ENCODE measurements around the gene AMBP. TPM values are rescaled to one million over a fixed set of nuclear protein-coding genes. Genes with fewer than 3 reads are reported as not detected.

Gene AMBP
- polyA plus RNA-seq, 6 donors from 2014 or later: not detected

- Mint-ChIP-seq H3K4me1 (no peaks in the 10 kb centered on the region), H3K36me3 (no peaks in the 10 kb centered on the region), H3K4me3 (no peak overlapping the region), H3K27me3 (peaks cover 23 to 39% (median 36%) of the 10 kb centered on the region in 3 donors), H3K9me3 (peaks cover 0 to 5% (median 0%) of the 10 kb centered on the region in 7 donors), H3K27ac (no peak overlapping the region)
- DNase-seq (no peak), ATAC-seq (ENCODE audit: low read depth in 2 of 2) (no peak)
These were observed 41.4 kb upstream of the AMBP start for GRCh38 chr9:114119242-114120191.

- ATAC-seq (ENCODE audit: low read depth in 2 of 2): no peak
These were observed 40.1 kb upstream of the AMBP start for GRCh38 chr9:114117996-114118830.

GRCh38 chr9:114117614-114117995, 39.5 kb upstream of the AMBP start:
- H3K36me3 Mint-ChIP-seq: no peaks in the 10 kb centered on the region
- H3K4me3 Mint-ChIP-seq: no peak overlapping the region
- H3K27me3 Mint-ChIP-seq: peaks cover 30 to 47% (median 46%) of the 10 kb centered on the region in 3 donors
- ATAC-seq (ENCODE audit: low read depth in 2 of 2): no peak
- peak overlapping the region in 1 of 6 donors; percentile 13 for H3K27ac Mint-ChIP-seq
- peaks cover 0 to 5% (median 0%) of the 10 kb centered on the region in 7 donors for H3K9me3 Mint-ChIP-seq
- DNase-seq: no peak
- no peaks in the 10 kb centered on the region for H3K4me1 Mint-ChIP-seq

More at GRCh38 chr9:114117996-114118830, 40.1 kb upstream of the AMBP start:
- H3K9me3 Mint-ChIP-seq: peaks cover 0 to 5% (median 0%) of the 10 kb centered on the region in 7 donors
- H3K36me3 Mint-ChIP-seq: no peaks in the 10 kb centered on the region
- no peak for DNase-seq
- no peaks in the 10 kb centered on the region for H3K4me1 Mint-ChIP-seq
- peaks cover 30 to 41% (median 40%) of the 10 kb centered on the region in 3 donors for H3K27me3 Mint-ChIP-seq
- no peak overlapping the region for H3K4me3 Mint-ChIP-seq
- H3K27ac Mint-ChIP-seq: no peak overlapping the region

GRCh38 chr9:114116126-114116747, 38.1 kb upstream of the AMBP start:
- peaks cover 0 to 5% (median 0%) of the 10 kb centered on the region in 7 donors for H3K9me3 Mint-ChIP-seq
- no peaks in the 10 kb centered on the region for H3K36me3 Mint-ChIP-seq
- no peak overlapping the region for H3K27ac Mint-ChIP-seq
- H3K4me1 Mint-ChIP-seq: no peaks in the 10 kb centered on the region
- DNase-seq (no peak), ATAC-seq (ENCODE audit: low read depth in 2 of 2) (no peak)
- peaks cover 30 to 54% (median 46%) of the 10 kb centered on the region in 3 donors for H3K27me3 Mint-ChIP-seq
- no peak overlapping the region for H3K4me3 Mint-ChIP-seq

GRCh38 chr9:114115654-114116125, 37.6 kb upstream of the AMBP start:
- DNase-seq: no peak
- Mint-ChIP-seq H3K27ac (no peak overlapping the region), H3K4me3 (no peak overlapping the region), H3K4me1 (no peaks in the 10 kb centered on the region), H3K9me3 (peaks cover 0 to 4% (median 0%) of the 10 kb centered on the region in 7 donors), H3K36me3 (no peaks in the 10 kb centered on the region), H3K27me3 (peaks cover 28 to 53% (median 44%) of the 10 kb centered on the region in 3 donors)
- no peak for ATAC-seq (ENCODE audit: low read depth in 2 of 2)

GRCh38 chr9:114114364-114114763, 36.3 kb upstream of the AMBP start:
- Mint-ChIP-seq H3K27me3 (peaks cover 26 to 48% (median 41%) of the 10 kb centered on the region in 3 donors), H3K4me3 (no peak overlapping the region), H3K36me3 (no peaks in the 10 kb centered on the region), H3K9me3 (peaks cover 0 to 4% (median 0%) of the 10 kb centered on the region in 7 donors), H3K4me1 (no peaks in the 10 kb centered on the region), H3K27ac (no peak overlapping the region)
- ATAC-seq (ENCODE audit: low read depth in 2 of 2) (no peak), DNase-seq (no peak)

- ATAC-seq (ENCODE audit: low read depth in 2 of 2) (no peak), DNase-seq (no peak)
- Mint-ChIP-seq H3K9me3 (peaks cover 0 to 4% (median 0%) of the 10 kb centered on the region in 7 donors), H3K36me3 (no peaks in the 10 kb centered on the region), H3K4me3 (no peak overlapping the region), H3K4me1 (peaks cover 0 to 6% (median 1%) of the 10 kb centered on the region in 3 donors), H3K27me3 (peaks cover 21 to 44% (median 40%) of the 10 kb centered on the region in 3 donors), H3K27ac (no peak overlapping the region)
These were observed 34.9 kb upstream of the AMBP start for GRCh38 chr9:114112778-114113584.

- Mint-ChIP-seq H3K36me3 (no peaks in the 10 kb centered on the region), H3K9me3 (peaks cover 0 to 4% (median 0%) of the 10 kb centered on the region in 7 donors), H3K27me3 (peaks cover 18 to 38% (median 33%) of the 10 kb centered on the region in 3 donors), H3K4me1 (peaks cover 0 to 6% (median 3%) of the 10 kb centered on the region in 3 donors), H3K27ac (no peak overlapping the region), H3K4me3 (no peak overlapping the region)
- no peak for ATAC-seq (ENCODE audit: low read depth in 2 of 2)
- DNase-seq: no peak
These were observed 34.2 kb upstream of the AMBP start for GRCh38 chr9:114112325-114112724.

GRCh38 chr9:114110180-114110579, 32.1 kb upstream of the AMBP start:
- H3K36me3 Mint-ChIP-seq: no peaks in the 10 kb centered on the region
- ATAC-seq (ENCODE audit: low read depth in 2 of 2): no peak
- peaks cover 0 to 6% (median 3%) of the 10 kb centered on the region in 3 donors for H3K4me1 Mint-ChIP-seq
- H3K9me3 Mint-ChIP-seq: peaks cover 0 to 4% (median 0%) of the 10 kb centered on the region in 7 donors
- no peak for DNase-seq
- H3K27ac Mint-ChIP-seq: no peak overlapping the region
- H3K4me3 Mint-ChIP-seq: no peak overlapping the region
- H3K27me3 Mint-ChIP-seq: peaks cover 15 to 35% (median 31%) of the 10 kb centered on the region in 3 donors

GRCh38 chr9:114109124-114109523, 31.0 kb upstream of the AMBP start:
- Mint-ChIP-seq H3K9me3 (peaks cover 0 to 4% (median 0%) of the 10 kb centered on the region in 7 donors), H3K27ac (no peak overlapping the region), H3K27me3 (peaks cover 10 to 31% (median 30%) of the 10 kb centered on the region in 3 donors), H3K4me1 (peaks cover 0 to 6% (median 3%) of the 10 kb centered on the region in 3 donors), H3K36me3 (no peaks in the 10 kb centered on the region), H3K4me3 (no peak overlapping the region)
- ATAC-seq (ENCODE audit: low read depth in 2 of 2): no peak
- no peak for DNase-seq

GRCh38 chr9:114108016-114108833, 30.1 kb upstream of the AMBP start:
- no peaks in the 10 kb centered on the region for H3K36me3 Mint-ChIP-seq
- peaks cover 0 to 4% (median 0%) of the 10 kb centered on the region in 7 donors for H3K9me3 Mint-ChIP-seq
- H3K4me1 Mint-ChIP-seq: peaks cover 0 to 6% (median 3%) of the 10 kb centered on the region in 3 donors
- peak overlapping the region in 1 of 6 donors; percentile 5 for H3K27ac Mint-ChIP-seq
- peak; percentile 49 to 60 for ATAC-seq (ENCODE audit: low read depth in 2 of 2)
- H3K27me3 Mint-ChIP-seq: peaks cover 3 to 26% (median 22%) of the 10 kb centered on the region in 3 donors
- DNase-seq: peak; percentile 20
- no peak overlapping the region for H3K4me3 Mint-ChIP-seq

All from naive B cell (primary cell).